ENCODE data around the gene CLASP1.

The CLASP1 gene

DNA sequence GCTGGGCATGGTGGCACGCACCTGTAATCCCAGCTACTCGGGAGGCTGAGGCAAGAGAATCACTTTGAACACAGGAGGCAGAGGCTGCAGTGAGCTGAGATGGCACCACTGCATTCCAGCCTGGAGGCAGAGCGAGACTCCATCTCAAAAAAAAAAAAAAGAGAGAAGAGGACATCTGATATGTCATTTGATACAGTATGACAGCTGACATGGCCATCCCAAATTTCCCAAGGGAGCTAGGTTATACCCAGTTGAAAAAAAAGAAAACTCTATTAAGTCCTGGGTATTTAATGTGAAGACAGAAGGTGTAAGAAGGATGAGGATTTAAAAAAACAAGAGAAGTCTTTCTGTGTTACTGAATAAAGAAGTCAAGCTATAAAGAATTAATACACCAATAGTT lies 23.3 kb downstream of the CLASP1 start:
- Histone ChIP-seq H3K4me3 (IDR thresholded peaks at IDR 0.05; ENCODE audit: insufficient read depth, low read depth, low read length) (no peak overlapping the region), H4K20me1 (ENCODE audit: insufficient read depth) (no peaks in the 10 kb centered on the region), H2AFZ (ENCODE audit: low read depth) (no peak overlapping the region), H3K27me3 (ENCODE audit: insufficient read depth, low read depth) (no peaks in the 10 kb centered on the region), H3K4me2 (no peak overlapping the region), H3K79me2 (ENCODE audit: insufficient read depth, low read depth) (peaks cover 25% of the 10 kb centered on the region), H3K9ac (no peak overlapping the region), H3K27ac (no peak overlapping the region), H3K36me3 (ENCODE audit: insufficient read depth) (no peaks in the 10 kb centered on the region), H3K4me1 (ENCODE audit: low read depth, poor library complexity, severe bottlenecking) (no peaks in the 10 kb centered on the region)
- TF ChIP-seq, protein P1, sequence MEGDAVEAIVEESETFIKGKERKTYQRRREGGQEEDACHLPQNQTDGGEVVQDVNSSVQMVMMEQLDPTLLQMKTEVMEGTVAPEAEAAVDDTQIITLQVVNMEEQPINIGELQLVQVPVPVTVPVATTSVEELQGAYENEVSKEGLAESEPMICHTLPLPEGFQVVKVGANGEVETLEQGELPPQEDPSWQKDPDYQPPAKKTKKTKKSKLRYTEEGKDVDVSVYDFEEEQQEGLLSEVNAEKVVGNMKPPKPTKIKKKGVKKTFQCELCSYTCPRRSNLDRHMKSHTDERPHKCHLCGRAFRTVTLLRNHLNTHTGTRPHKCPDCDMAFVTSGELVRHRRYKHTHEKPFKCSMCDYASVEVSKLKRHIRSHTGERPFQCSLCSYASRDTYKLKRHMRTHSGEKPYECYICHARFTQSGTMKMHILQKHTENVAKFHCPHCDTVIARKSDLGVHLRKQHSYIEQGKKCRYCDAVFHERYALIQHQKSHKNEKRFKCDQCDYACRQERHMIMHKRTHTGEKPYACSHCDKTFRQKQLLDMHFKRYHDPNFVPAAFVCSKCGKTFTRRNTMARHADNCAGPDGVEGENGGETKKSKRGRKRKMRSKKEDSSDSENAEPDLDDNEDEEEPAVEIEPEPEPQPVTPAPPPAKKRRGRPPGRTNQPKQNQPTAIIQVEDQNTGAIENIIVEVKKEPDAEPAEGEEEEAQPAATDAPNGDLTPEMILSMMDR (conservative IDR thresholded peaks at IDR 0.05; ENCODE audit: low read depth, low read length), result no peak

DNA sequence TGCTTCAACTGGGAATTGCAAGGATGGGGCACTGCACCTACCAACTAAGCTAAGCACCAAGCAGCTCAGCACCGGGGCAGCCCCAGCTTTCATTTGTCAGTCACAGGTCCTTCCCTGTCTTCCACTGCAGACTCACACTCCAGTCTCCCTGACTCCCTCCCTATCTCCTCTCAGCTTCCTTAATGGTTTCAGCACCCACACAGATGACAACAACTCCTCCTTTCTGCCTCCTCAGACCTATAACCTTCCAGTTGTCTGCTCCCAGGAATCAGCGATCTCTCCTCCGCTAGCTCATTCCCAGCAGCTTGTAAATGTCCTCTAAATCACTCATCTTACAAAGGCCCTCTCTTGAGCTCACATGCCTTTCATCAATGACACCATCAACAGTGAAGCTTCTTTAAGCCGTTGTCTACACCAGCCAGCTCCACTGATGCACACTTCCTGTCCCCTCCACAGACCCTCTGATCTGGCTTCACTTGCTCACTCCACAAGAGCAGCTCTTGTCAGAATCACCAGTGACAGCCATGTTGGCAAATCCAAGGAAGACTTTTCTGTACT lies 32.1 kb downstream of the CLASP1 start:
- no peaks in the 10 kb centered on the region; the same call in 1 of the 2 replicates for H3K79me2 ChIP-seq (ENCODE audit: insufficient read depth, low read depth)
- H3K4me3 ChIP-seq (IDR thresholded peaks at IDR 0.05; ENCODE audit: insufficient read depth, low read depth, low read length), result no peak overlapping the region
- no peak overlapping the region for H2AFZ ChIP-seq (ENCODE audit: low read depth)
- no peaks in the 10 kb centered on the region for H3K4me1 ChIP-seq (ENCODE audit: low read depth, poor library complexity, severe bottlenecking)
- TF ChIP-seq, protein P1 (conservative IDR thresholded peaks at IDR 0.05; ENCODE audit: low read depth, low read length), result no peak
- H3K4me2 ChIP-seq, result no peak overlapping the region
- no peak overlapping the region for H3K9ac ChIP-seq
- no peaks in the 10 kb centered on the region for H4K20me1 ChIP-seq (ENCODE audit: insufficient read depth)
- H3K36me3 ChIP-seq (ENCODE audit: insufficient read depth), result no peaks in the 10 kb centered on the region
- no peak overlapping the region for H3K27ac ChIP-seq
- no peaks in the 10 kb centered on the region for H3K27me3 ChIP-seq (ENCODE audit: insufficient read depth, low read depth)

DNA sequence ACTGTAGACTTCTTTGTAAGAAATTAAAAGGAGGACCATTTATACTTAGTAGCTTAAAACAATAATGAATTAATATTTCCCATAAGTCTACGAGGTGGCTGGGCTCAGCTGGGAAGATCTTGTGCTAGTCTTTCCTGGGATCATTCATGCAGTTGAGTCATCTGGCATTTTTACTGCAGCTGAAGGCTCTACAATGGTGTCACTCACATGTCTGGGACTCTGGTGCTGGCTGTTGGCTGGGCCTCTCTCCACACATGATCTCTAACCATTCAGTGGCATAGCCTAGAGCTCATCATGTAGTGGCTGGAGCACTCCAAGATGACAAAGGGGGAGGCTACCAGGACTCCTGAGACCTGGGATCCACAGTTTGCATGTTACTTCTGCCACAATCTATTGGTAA lies 35.5 kb downstream of the CLASP1 start:
- Histone ChIP-seq H2AFZ (ENCODE audit: low read depth) (no peak overlapping the region), H3K79me2 (ENCODE audit: insufficient read depth, low read depth) (no peaks in the 10 kb centered on the region; the same call in 1 of the 2 replicates), H3K27ac (no peak overlapping the region), H3K36me3 (ENCODE audit: insufficient read depth) (no peaks in the 10 kb centered on the region), H3K4me1 (ENCODE audit: low read depth, poor library complexity, severe bottlenecking) (no peaks in the 10 kb centered on the region), H4K20me1 (ENCODE audit: insufficient read depth) (no peaks in the 10 kb centered on the region), H3K27me3 (ENCODE audit: insufficient read depth, low read depth) (no peaks in the 10 kb centered on the region), H3K4me3 (IDR thresholded peaks at IDR 0.05; ENCODE audit: insufficient read depth, low read depth, low read length) (no peak overlapping the region), H3K9ac (no peak overlapping the region), H3K4me2 (no peak overlapping the region)
- TF ChIP-seq, protein P1 (conservative IDR thresholded peaks at IDR 0.05; ENCODE audit: low read depth, low read length), result no peak

DNA sequence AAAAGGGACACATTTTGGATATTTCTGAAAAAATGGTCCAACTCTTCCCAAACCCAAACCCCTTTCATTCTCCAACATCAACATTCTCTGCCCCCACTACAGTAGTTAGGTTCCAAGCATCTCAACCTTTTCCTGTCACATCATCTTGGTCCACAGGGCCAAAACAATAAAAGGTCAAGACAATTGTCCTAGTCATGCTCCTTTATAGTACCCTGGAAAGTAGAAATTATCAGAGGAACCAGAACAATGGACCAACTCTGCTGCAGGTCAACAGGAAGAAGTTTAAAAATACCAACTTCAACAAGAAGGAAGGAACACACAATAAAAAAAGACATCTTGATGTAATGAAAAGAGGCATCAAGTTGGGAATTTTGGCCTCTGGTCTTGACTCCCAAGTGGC lies 36.1 kb downstream of the CLASP1 start:
- Histone ChIP-seq H4K20me1 (ENCODE audit: insufficient read depth) (no peaks in the 10 kb centered on the region), H3K4me3 (IDR thresholded peaks at IDR 0.05; ENCODE audit: insufficient read depth, low read depth, low read length) (no peak overlapping the region), H3K4me2 (no peak overlapping the region), H3K27me3 (ENCODE audit: insufficient read depth, low read depth) (no peaks in the 10 kb centered on the region), H3K4me1 (ENCODE audit: low read depth, poor library complexity, severe bottlenecking) (no peaks in the 10 kb centered on the region), H3K27ac (no peak overlapping the region), H3K36me3 (ENCODE audit: insufficient read depth) (no peaks in the 10 kb centered on the region), H2AFZ (ENCODE audit: low read depth) (no peak overlapping the region), H3K79me2 (ENCODE audit: insufficient read depth, low read depth) (peaks cover 4% of the 10 kb centered on the region; the same call in 1 of the 2 replicates), H3K9ac (no peak overlapping the region)
- TF ChIP-seq, protein P1 (conservative IDR thresholded peaks at IDR 0.05; ENCODE audit: low read depth, low read length), result no peak

Data from KMS-11 (cell line).